Endothelial cell of umbilical vein (primary cell): ENCODE measurements around the gene SUSD2. TPM values are rescaled to one million over a fixed set of nuclear protein-coding genes. Genes with fewer than 3 reads are reported as not detected.

Experiments used
- BruUV-seq: library from RNA; stranded (reverse); fragments of 400-500 nt; replicated peaks from 2 replicates; lab custom pipeline; 2021; lab: Mats Ljungman, UMichigan
- CTCF ChIA-PET: fragments of 300-600, 350-600 bp; sonication (Branson Sonifier 250); formaldehyde crosslinking; loops from one replicate; lab custom pipeline; 2021; ENCODE audit warnings: antibody characterized with exemption, inconsistent platforms; lab: Charles Lee
- POLR2A ChIA-PET: fragments of 300-600, 350-600 bp; sonication (Branson Sonifier 250); formaldehyde crosslinking; loops from one replicate; lab custom pipeline; 2021; ENCODE audit warnings: antibody characterized with exemption, inconsistent platforms; lab: Charles Lee
- DNase-seq: peaks from one replicate; pipeline ENCODE4 v3.0.0-alpha.2; 2011; ENCODE audit warnings: low read depth, low spot score
- FAIRE-seq: peaks from 2 replicates; lab custom pipeline; 2011; peaks lifted over from hg19 to GRCh38; lab: Jason Lieb, UNC
- H2AFZ ChIP-seq: 2 replicates; pipeline ENCODE4 v1.6.0; 2012; ENCODE audit warnings: low read depth, low read length, control low read depth, inconsistent platforms
- H3K27ac ChIP-seq: 2 replicates; pipeline ENCODE4 v1.5.1; 2011; ENCODE audit warnings: low read depth, mild to moderate bottlenecking, control low read depth, low read length, moderate library complexity; ENCODE audit not compliant: insufficient read depth
- H3K27me3 ChIP-seq, 2 experiments: 2 replicates each; pipeline versions ENCODE4 v1.6.0 to v1.6.1; 2011; ENCODE audit warnings: low read length in 2 of 2, mixed read lengths in 1 of 2; ENCODE audit not compliant: control insufficient read depth in 2 of 2, insufficient read depth in 2 of 2
- H3K36me3 ChIP-seq, 2 experiments: 2 replicates in 1 of 2; 3 replicates in 1 of 2; pipeline ENCODE4 v1.5.1; 2011; ENCODE audit warnings: low read length in 2 of 2, mild to moderate bottlenecking in 1 of 2, moderate library complexity in 1 of 2; ENCODE audit not compliant: control insufficient read depth in 2 of 2, insufficient read depth in 2 of 2; ENCODE audit errors: extremely low read depth in 1 of 2
- H3K4me1 ChIP-seq: 3 replicates; pipeline ENCODE4 v1.5.1; 2011; ENCODE audit warnings: mild to moderate bottlenecking, low read length; ENCODE audit not compliant: control insufficient read depth, insufficient read depth; ENCODE audit errors: extremely low read depth
- H3K4me2 ChIP-seq: 2 replicates; pipeline ENCODE4 v1.6.1; 2011; ENCODE audit warnings: low read length, control low read depth, mixed read lengths; ENCODE audit not compliant: insufficient read depth
- H3K4me3 ChIP-seq, 3 experiments: fragments of 200-600 bp in 1 of 3; sonication (generic), shearing (Covaris generic) in 1 of 3; replicated peaks in 1 of 3; 2 replicates each; pipeline ENCODE4 v1.5.1; 2011 to 2016; ENCODE audit warnings: control low read depth in 3 of 3, low read length in 3 of 3, mild to moderate bottlenecking in 2 of 3, inconsistent platforms in 1 of 3, low read depth in 1 of 3, moderate library complexity in 1 of 3; ENCODE audit not compliant: insufficient read depth in 1 of 3
- H3K79me2 ChIP-seq: 2 replicates; pipeline ENCODE4 v1.6.0; 2012; ENCODE audit warnings: low read length, inconsistent platforms; ENCODE audit not compliant: control insufficient read depth, insufficient read depth
- H3K9ac ChIP-seq: replicated peaks from 2 replicates; pipeline ENCODE3; 2011; ENCODE audit warnings: low read length, control low read depth; ENCODE audit not compliant: insufficient read depth; ENCODE audit errors: extremely low read depth
- H3K9me1 ChIP-seq: replicated peaks from 3 replicates; pipeline ENCODE4 v1.6.0; 2011; ENCODE audit warnings: mild to moderate bottlenecking, low read length; ENCODE audit not compliant: control insufficient read depth, insufficient read depth; ENCODE audit errors: extremely low read depth
- H3K9me3 ChIP-seq: replicated peaks from 2 replicates; pipeline ENCODE4 v1.5.1; 2012; ENCODE audit warnings: low read length, inconsistent platforms; ENCODE audit not compliant: control insufficient read depth, insufficient read depth
- H4K20me1 ChIP-seq: replicated peaks from 2 replicates; pipeline ENCODE3; 2011; ENCODE audit warnings: mild to moderate bottlenecking, low read length; ENCODE audit not compliant: control insufficient read depth, insufficient read depth; ENCODE audit errors: extremely low read depth
- EZH2 ChIP-seq: IDR thresholded peaks from 2 replicates; pipeline ENCODE4 v1.6.1; 2012; ENCODE audit warnings: borderline replicate concordance, low read depth, mild to moderate bottlenecking, moderate library complexity, low read length, inconsistent platforms; ENCODE audit not compliant: severe bottlenecking
- FOS ChIP-seq: IDR thresholded peaks from 2 replicates; pipeline ENCODE4 v1.6.1; 2011; ENCODE audit warnings: mild to moderate bottlenecking, low read length, moderate library complexity, borderline replicate concordance; ENCODE audit not compliant: insufficient read depth
- GATA2 ChIP-seq: IDR thresholded peaks from 2 replicates; pipeline ENCODE4 v1.7.0; 2011; ENCODE audit warnings: low read depth, mild to moderate bottlenecking, moderate library complexity, mixed read lengths, low read length; ENCODE audit not compliant: insufficient read length, insufficient read depth
- JUN ChIP-seq: IDR thresholded peaks from 2 replicates; pipeline ENCODE4 v1.6.1; 2011; ENCODE audit warnings: borderline replicate concordance, low read depth; ENCODE audit not compliant: insufficient read length, insufficient read depth
- MAX ChIP-seq: IDR thresholded peaks from 2 replicates; pipeline ENCODE4 v1.6.1; 2011; ENCODE audit not compliant: insufficient read depth, insufficient read length
- MYC ChIP-seq: IDR thresholded peaks from one replicate; pipeline ENCODE4 v1.6.1; 2011; ENCODE audit warnings: mild to moderate bottlenecking, low read depth, low read length
- POLR2A ChIP-seq: IDR thresholded peaks from 2 replicates; pipeline ENCODE4 v1.6.1; 2012; ENCODE audit warnings: low read depth, mild to moderate bottlenecking, control low read depth, low read length
- POLR2AphosphoS5 ChIP-seq: IDR thresholded peaks from 2 replicates; pipeline ENCODE4 v1.6.1; 2012; ENCODE audit warnings: low read depth, mild to moderate bottlenecking, control low read depth, low read length, moderate library complexity; ENCODE audit not compliant: insufficient read depth
- dilution Hi-C: fragments of 300-500 bp; cut with MboI; formaldehyde crosslinking; loops from one replicate; pipeline ENCODE4 v1.15.0; 2019; ENCODE audit warnings: low sequenced_read_pairs; ENCODE audit not compliant: extremely low pct_ligation_motif_present
- intact Hi-C: fragments of 100-400 bp; cut with micrococcal nuclease; formaldehyde crosslinking; loops from one replicate; pipeline ENCODE4 v1.10.0; 2022
- polyA plus RNA-seq, 4 experiments: library from polyadenylated mRNA; depleted of rRNA in 3 of 4; stranded (reverse) in 3 of 4; unstranded in 1 of 4; fragments of >200 nt; gene quantifications; 2 replicates each; pipeline versions ENCODE4 v1.2.1 to v1.2.3, GENCODE V29; 2011 to 2012; ENCODE audit warnings: missing spikeins in 1 of 4
- total RNA-seq: library from RNA; stranded (reverse); gene quantifications from 2 replicates; pipeline ENCODE4 v1.2.3, GENCODE V29; 2021
- TF ChIP-seq, protein P1 (sequence below), 2 donors: IDR thresholded peaks; 1 replicate in 1 of 2; 2 replicates in 1 of 2; pipeline ENCODE4 v1.5.1; 2011; ENCODE audit warnings: low read length in 2 of 2, mild to moderate bottlenecking in 2 of 2, moderate library complexity in 2 of 2, control low read depth in 1 of 2, inconsistent platforms in 1 of 2, low read depth in 1 of 2; ENCODE audit not compliant: insufficient read depth in 1 of 2; ENCODE audit errors: extremely low read depth in 1 of 2

SUSD2 gene
- total and polyA plus RNA-seq, 2 donors (not counting 3 experiments of a cell fraction or from before 2014, with no cell fraction given) = 0.26 to 0.27 TPM

DNA sequence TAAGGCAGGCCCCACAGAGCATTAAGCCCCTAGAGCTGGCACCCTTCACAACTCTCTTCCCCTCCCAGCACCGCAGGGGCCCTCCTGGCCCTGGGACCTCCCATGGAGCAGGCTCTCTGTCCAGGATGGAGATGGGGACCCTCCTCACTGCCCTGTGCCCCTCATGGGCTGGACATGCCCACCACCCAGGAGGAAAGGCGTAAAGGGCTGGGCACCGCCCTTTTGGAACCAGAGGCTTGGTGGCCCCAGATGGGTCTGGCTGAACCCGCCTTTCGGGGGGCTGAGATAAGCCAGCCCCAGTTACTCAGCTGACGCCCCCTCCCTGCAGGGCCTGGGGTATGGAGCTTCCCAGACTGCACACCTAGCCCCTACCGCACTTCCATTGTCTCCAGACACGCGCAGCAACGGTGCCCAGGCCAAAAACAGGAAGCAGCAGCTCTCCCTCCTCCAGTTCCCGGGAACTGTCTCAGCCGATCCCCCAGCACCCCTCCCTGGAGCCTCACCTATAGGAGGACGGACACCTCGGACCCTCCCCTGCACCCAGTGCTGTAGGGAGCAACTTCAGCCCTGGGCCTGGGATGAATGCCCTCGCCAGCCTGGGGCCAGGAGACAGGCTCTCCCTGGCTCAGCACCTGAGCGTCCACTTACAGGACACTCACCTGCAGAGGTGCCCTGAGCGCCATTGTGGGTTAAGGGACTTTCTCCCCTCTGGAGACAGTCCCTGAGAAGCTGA is 1.6 kb upstream of the SUSD2 start:
- Histone ChIP-seq H3K9ac (no peak overlapping the region), H3K79me2 (no peaks in the 10 kb centered on the region), H2AFZ (no peak overlapping the region), H3K9me3 (no peaks in the 10 kb centered on the region), H3K4me3 (no peak overlapping the region), H3K27me3 (no peaks in the 10 kb centered on the region), H4K20me1 (no peaks in the 10 kb centered on the region), H3K36me3 (peaks cover 0 to 5% of the 10 kb centered on the region in 2 experiments), H3K27ac (no peak overlapping the region), H3K4me1 (no peaks in the 10 kb centered on the region), H3K9me1 (no peaks in the 10 kb centered on the region), H3K4me2 (no peak overlapping the region)
- DNase-seq (no peak), FAIRE-seq (no peak)
- ChIA-PET POLR2A (interaction anchor here (0.7 kb wide), 1 partner anchor 128 kb away, joined by 5 read pairs; no protein-coding TSS in a partner anchor), CTCF (interaction anchor here (0.8 to 2.7 kb wide), 6 partner anchors 9 to 72 kb away, joined by 3 to 15 read pairs (median 4); no protein-coding TSS in a partner anchor)
- intact Hi-C loops (loop anchor here (5.0 to 10.0 kb wide), 3 partner anchors 222 to 345 kb away; no protein-coding TSS in a partner anchor), dilution Hi-C loops (no loop called here)
- TF ChIP-seq MAX (no peak), FOS (no peak), POLR2A (no peak), GATA2 (no peak), POLR2AphosphoS5 (no peak), JUN (no peak), EZH2 (no peak), MYC (no peak)
- TF ChIP-seq, protein P1, sequence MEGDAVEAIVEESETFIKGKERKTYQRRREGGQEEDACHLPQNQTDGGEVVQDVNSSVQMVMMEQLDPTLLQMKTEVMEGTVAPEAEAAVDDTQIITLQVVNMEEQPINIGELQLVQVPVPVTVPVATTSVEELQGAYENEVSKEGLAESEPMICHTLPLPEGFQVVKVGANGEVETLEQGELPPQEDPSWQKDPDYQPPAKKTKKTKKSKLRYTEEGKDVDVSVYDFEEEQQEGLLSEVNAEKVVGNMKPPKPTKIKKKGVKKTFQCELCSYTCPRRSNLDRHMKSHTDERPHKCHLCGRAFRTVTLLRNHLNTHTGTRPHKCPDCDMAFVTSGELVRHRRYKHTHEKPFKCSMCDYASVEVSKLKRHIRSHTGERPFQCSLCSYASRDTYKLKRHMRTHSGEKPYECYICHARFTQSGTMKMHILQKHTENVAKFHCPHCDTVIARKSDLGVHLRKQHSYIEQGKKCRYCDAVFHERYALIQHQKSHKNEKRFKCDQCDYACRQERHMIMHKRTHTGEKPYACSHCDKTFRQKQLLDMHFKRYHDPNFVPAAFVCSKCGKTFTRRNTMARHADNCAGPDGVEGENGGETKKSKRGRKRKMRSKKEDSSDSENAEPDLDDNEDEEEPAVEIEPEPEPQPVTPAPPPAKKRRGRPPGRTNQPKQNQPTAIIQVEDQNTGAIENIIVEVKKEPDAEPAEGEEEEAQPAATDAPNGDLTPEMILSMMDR (IDR thresholded peaks at IDR 0.05; ENCODE audit: extremely low read depth in 1 of 2, insufficient read depth in 1 of 2, low read depth in 1 of 2, low read length in 2 of 2) = no peak
- BruUV-seq = no TSS peak
